NCI-H2196 (cell line): Measurements from ENCODE around the gene TOMT.
"Not testable (repeated sequence)": the region's sequence is repeated elsewhere in the genome, so short reads cannot be mapped to it uniquely, and the experiment has no call there.

Source experiments
- DNase-seq: peaks from one replicate; lab custom pipeline; 2025; ENCODE audit not compliant: unreplicated experiment; lab: John Stamatoyannopoulos, UW

Gene TOMT

GRCh38 chr11:72123117-72123653 is 17.5 kb downstream of the TOMT start:
- DNase-seq, result no peak

- no peak for DNase-seq
Observed at GRCh38 chr11:72124046-72124445, 18.3 kb downstream of the TOMT start.

- DNase-seq, result no peak
Observed at GRCh38 chr11:72125956-72126355, 20.2 kb downstream of the TOMT start.

- DNase-seq, result no peak
Observed at GRCh38 chr11:72127923-72128322, 22.2 kb downstream of the TOMT start.

- no peak for DNase-seq
Observed at GRCh38 chr11:72129381-72129780, 23.7 kb downstream of the TOMT start.

GRCh38 chr11:72132646-72133045 is 26.9 kb downstream of the TOMT start:
- no peak for DNase-seq

GRCh38 chr11:72135473-72135872 is 29.7 kb downstream of the TOMT start, which contains the start of gene FOLR3:
Gene FOLR3 (plus strand): TSS chr11:72135725. CDS start chr11:72135953, 228 bp downstream.
- DNase-seq, result not testable (repeated sequence)

GRCh38 chr11:72135891-72136683 is 30.4 kb downstream of the TOMT start:
- DNase-seq, result no peak

- no peak for DNase-seq
Observed at GRCh38 chr11:72136684-72137262, 31.0 kb downstream of the TOMT start.

- no peak for DNase-seq
Observed at GRCh38 chr11:72138821-72139390, 33.2 kb downstream of the TOMT start.

GRCh38 chr11:72139500-72139899 is 33.8 kb downstream of the TOMT start:
- DNase-seq, result no peak

- DNase-seq, result no peak
Observed at GRCh38 chr11:72140661-72141060, 34.9 kb downstream of the TOMT start.

- DNase-seq, result no peak
Observed at GRCh38 chr11:72141066-72141465, 35.3 kb downstream of the TOMT start.

- DNase-seq, result not testable (repeated sequence)
Observed at GRCh38 chr11:72142086-72142485, 36.4 kb downstream of the TOMT start.

- DNase-seq, result not testable (repeated sequence)
Observed at GRCh38 chr11:72142543-72142942, 36.8 kb downstream of the TOMT start.

- DNase-seq, result no peak
Observed at GRCh38 chr11:72144807-72145565, 39.3 kb downstream of the TOMT start.

GRCh38 chr11:72146625-72147024 is 40.9 kb downstream of the TOMT start:
- no peak for DNase-seq

GRCh38 chr11:72150882-72151281 is 45.2 kb downstream of the TOMT start:
- no peak for DNase-seq

- not testable (repeated sequence) for DNase-seq
Observed at GRCh38 chr11:72153874-72154273, 48.1 kb downstream of the TOMT start.

GRCh38 chr11:72154816-72155215 is 49.1 kb downstream of the TOMT start:
- no peak for DNase-seq

- no peak for DNase-seq
Observed at GRCh38 chr11:72155751-72156150, 50.0 kb downstream of the TOMT start.
